Skin epidermis (tissue), 12 donors: ENCODE data around the gene PDK3.

ENCODE experiments used
- H3K27ac ChIP-seq, 21 experiments: fragments of 200-600 bp; sonication (generic) in 11 of 21; one replicate each; pipeline ENCODE4 v1.5.0; 2020; ENCODE audit warnings: mild to moderate bottlenecking in 3 of 21, inconsistent platforms in 2 of 21, moderate library complexity in 2 of 21
- H3K4me3 ChIP-seq, 7 experiments: fragments of 200-600 bp; sonication (generic) in 2 of 7; one replicate each; pipeline ENCODE4 v1.5.0; 2020; ENCODE audit warnings: inconsistent platforms in 2 of 7, mild to moderate bottlenecking in 2 of 7, moderate library complexity in 1 of 7

The PDK3 gene

GRCh38 chrX:24479924-24480323, 14.8 kb downstream of the PDK3 start:
- Histone ChIP-seq H3K27ac (peak overlapping the region in 13 of 21 experiments; percentile 6 to 80 (median 54)), H3K4me3 (peak overlapping the region in 1 of 7 experiments; percentile 8)

- peak overlapping the region in 8 of 21 experiments; percentile 6 to 77 (median 58) for H3K27ac ChIP-seq
- H3K4me3 ChIP-seq = peak overlapping the region in 1 of 7 experiments; percentile 8
These were observed 15.3 kb downstream of the PDK3 start for GRCh38 chrX:24480400-24480865.

- Histone ChIP-seq H3K27ac (no peak overlapping the region), H3K4me3 (no peak overlapping the region)
These were observed 17.8 kb downstream of the PDK3 start for GRCh38 chrX:24482823-24483415.

GRCh38 chrX:24483596-24483995, 18.5 kb downstream of the PDK3 start:
- no peak overlapping the region for H3K27ac ChIP-seq
- no peak overlapping the region for H3K4me3 ChIP-seq

GRCh38 chrX:24485323-24485722, 20.2 kb downstream of the PDK3 start:
- H3K4me3 ChIP-seq = no peak overlapping the region
- H3K27ac ChIP-seq = no peak overlapping the region

GRCh38 chrX:24485976-24486680, 21.0 kb downstream of the PDK3 start:
- H3K27ac ChIP-seq = no peak overlapping the region
- H3K4me3 ChIP-seq = no peak overlapping the region

- no peak overlapping the region for H3K4me3 ChIP-seq
- H3K27ac ChIP-seq = no peak overlapping the region
These were observed 22.5 kb downstream of the PDK3 start for GRCh38 chrX:24487571-24487970.

- no peak overlapping the region for H3K27ac ChIP-seq
- H3K4me3 ChIP-seq = no peak overlapping the region
These were observed 26.7 kb downstream of the PDK3 start for GRCh38 chrX:24491741-24492140.

GRCh38 chrX:24493740-24494581, 28.9 kb downstream of the PDK3 start:
- H3K27ac ChIP-seq = peak overlapping the region in 1 of 21 experiments; percentile 33
- H3K4me3 ChIP-seq = no peak overlapping the region

- peak overlapping the region in 4 of 21 experiments; percentile 16 to 50 (median 36) for H3K27ac ChIP-seq
- no peak overlapping the region for H3K4me3 ChIP-seq
These were observed 29.6 kb downstream of the PDK3 start for GRCh38 chrX:24494647-24495075.

- H3K4me3 ChIP-seq = no peak overlapping the region
- H3K27ac ChIP-seq = no peak overlapping the region
These were observed 30.6 kb downstream of the PDK3 start for GRCh38 chrX:24495700-24496099.

GRCh38 chrX:24498181-24498580, 33.1 kb downstream of the PDK3 start:
- no peak overlapping the region for H3K4me3 ChIP-seq
- H3K27ac ChIP-seq = peak overlapping the region in 1 of 21 experiments; percentile 6

- Histone ChIP-seq H3K27ac (peak overlapping the region in 1 of 21 experiments; percentile 6), H3K4me3 (no peak overlapping the region)
These were observed 33.9 kb downstream of the PDK3 start for GRCh38 chrX:24498975-24499374.

GRCh38 chrX:24506082-24506481, 41.0 kb downstream of the PDK3 start:
- Histone ChIP-seq H3K4me3 (no peak overlapping the region), H3K27ac (no peak overlapping the region)

GRCh38 chrX:24508375-24508774, 43.3 kb downstream of the PDK3 start:
- Histone ChIP-seq H3K4me3 (no peak overlapping the region), H3K27ac (no peak overlapping the region)

- no peak overlapping the region for H3K4me3 ChIP-seq
- H3K27ac ChIP-seq = no peak overlapping the region
These were observed 48.3 kb downstream of the PDK3 start for GRCh38 chrX:24513416-24513815.

GRCh38 chrX:24515447-24515846, 50.4 kb downstream of the PDK3 start:
- no peak overlapping the region for H3K27ac ChIP-seq
- no peak overlapping the region for H3K4me3 ChIP-seq

- Histone ChIP-seq H3K27ac (no peak overlapping the region), H3K4me3 (no peak overlapping the region)
These were observed 55.4 kb downstream of the PDK3 start for GRCh38 chrX:24520472-24520871.

GRCh38 chrX:24525455-24525854, 60.4 kb downstream of the PDK3 start:
- no peak overlapping the region for H3K4me3 ChIP-seq
- no peak overlapping the region for H3K27ac ChIP-seq

GRCh38 chrX:24526616-24527015, 61.5 kb downstream of the PDK3 start:
- Histone ChIP-seq H3K4me3 (no peak overlapping the region), H3K27ac (no peak overlapping the region)
